Measurements from ENCODE around the gene DUSP12.
"Not testable (repeated sequence)": the region's sequence is repeated elsewhere in the genome, so short reads cannot be mapped to it uniquely, and the experiment has no call there.

The DUSP12 gene

GRCh38 chr1:161769673-161770045, 20.1 kb downstream of the DUSP12 start:
- H3K79me2 ChIP-seq (ENCODE audit: control insufficient read depth, insufficient read depth, low read length); H3K4ac ChIP-seq (ENCODE audit: low read depth, low read length); H2BK5ac ChIP-seq (ENCODE audit: low read length); H2BK120ac ChIP-seq (ENCODE audit: low read depth, low read length); H3K56ac ChIP-seq (ENCODE audit: low read length); H3K27ac ChIP-seq (ENCODE audit: low read depth, low read length); H2AK5ac ChIP-seq (ENCODE audit: low read length); H3K23ac ChIP-seq (ENCODE audit: low read length); H3K36me3 ChIP-seq (ENCODE audit: control insufficient read depth, insufficient read depth, low read length); H3K9ac ChIP-seq (ENCODE audit: low read length); H4K5ac ChIP-seq (ENCODE audit: low read length); H2BK15ac ChIP-seq (replicated peaks; ENCODE audit: low read depth); H3K4me3 ChIP-seq (ENCODE audit: low read length); H3K79me1 ChIP-seq (ENCODE audit: low read length); H3K27me3 ChIP-seq (ENCODE audit: insufficient read depth, low read length, poor library complexity); H4K8ac ChIP-seq (ENCODE audit: low read depth, low read length); H3K4me2 ChIP-seq (ENCODE audit: low read length); H3K4me1 ChIP-seq (ENCODE audit: control insufficient read depth, low read depth, low read length); DNase-seq; H3K18ac ChIP-seq (ENCODE audit: low read length): not testable (repeated sequence)
- no CpG with 5 or more reads among the region's 5 CpGs for WGBS (ENCODE audit: extremely low coverage, insufficient coverage, low lambda C conversion rate)

- Histone ChIP-seq H3K4ac (ENCODE audit: low read depth, low read length) (no peak overlapping the region), H3K4me1 (ENCODE audit: control insufficient read depth, low read depth, low read length) (no peaks in the 10 kb centered on the region), H2BK5ac (ENCODE audit: low read length) (no peak overlapping the region), H3K18ac (ENCODE audit: low read length) (no peak overlapping the region), H3K23ac (ENCODE audit: low read length) (no peak overlapping the region), H2BK15ac (replicated peaks; ENCODE audit: low read depth) (no peak overlapping the region), H2BK120ac (ENCODE audit: low read depth, low read length) (no peak overlapping the region), H3K36me3 (ENCODE audit: control insufficient read depth, insufficient read depth, low read length) (no peaks in the 10 kb centered on the region), H3K9ac (ENCODE audit: low read length) (no peak overlapping the region), H3K4me3 (ENCODE audit: low read length) (no peak overlapping the region), H4K8ac (ENCODE audit: low read depth, low read length) (no peak overlapping the region), H3K79me2 (ENCODE audit: control insufficient read depth, insufficient read depth, low read length) (no peaks in the 10 kb centered on the region), H4K5ac (ENCODE audit: low read length) (no peak overlapping the region), H2AK5ac (ENCODE audit: low read length) (no peak overlapping the region), H3K79me1 (ENCODE audit: low read length) (no peaks in the 10 kb centered on the region), H3K27me3 (ENCODE audit: insufficient read depth, low read length, poor library complexity) (no peaks in the 10 kb centered on the region), H3K27ac (ENCODE audit: low read depth, low read length) (no peak overlapping the region), H3K4me2 (ENCODE audit: low read length) (no peak overlapping the region), H3K56ac (ENCODE audit: low read length) (no peak overlapping the region)
- WGBS (ENCODE audit: extremely low coverage, insufficient coverage, low lambda C conversion rate) = no CpG with 5 or more reads among the region's 3 CpGs
- no peak for DNase-seq
These were observed 20.7 kb downstream of the DUSP12 start for GRCh38 chr1:161770250-161770649.

- no peak overlapping the region for H3K4ac ChIP-seq (ENCODE audit: low read depth, low read length)
- H4K8ac ChIP-seq (ENCODE audit: low read depth, low read length) = no peak overlapping the region
- H3K27ac ChIP-seq (ENCODE audit: low read depth, low read length) = no peak overlapping the region
- no peak overlapping the region for H3K23ac ChIP-seq (ENCODE audit: low read length)
- no peak overlapping the region for H3K9ac ChIP-seq (ENCODE audit: low read length)
- no peaks in the 10 kb centered on the region for H3K36me3 ChIP-seq (ENCODE audit: control insufficient read depth, insufficient read depth, low read length)
- H2BK120ac ChIP-seq (ENCODE audit: low read depth, low read length) = no peak overlapping the region
- H3K79me2 ChIP-seq (ENCODE audit: control insufficient read depth, insufficient read depth, low read length) = no peaks in the 10 kb centered on the region
- H2BK15ac ChIP-seq (replicated peaks; ENCODE audit: low read depth) = no peak overlapping the region
- H3K4me3 ChIP-seq (ENCODE audit: low read length) = no peak overlapping the region
- H3K79me1 ChIP-seq (ENCODE audit: low read length) = peaks cover under 1% of the 10 kb centered on the region
- H3K27me3 ChIP-seq (ENCODE audit: insufficient read depth, low read length, poor library complexity) = no peaks in the 10 kb centered on the region
- H3K4me1 ChIP-seq (ENCODE audit: control insufficient read depth, low read depth, low read length) = no peaks in the 10 kb centered on the region
- no peak overlapping the region for H2AK5ac ChIP-seq (ENCODE audit: low read length)
- H3K18ac ChIP-seq (ENCODE audit: low read length) = no peak overlapping the region
- no peak overlapping the region for H3K4me2 ChIP-seq (ENCODE audit: low read length)
- H2BK5ac ChIP-seq (ENCODE audit: low read length) = no peak overlapping the region
- H3K56ac ChIP-seq (ENCODE audit: low read length) = no peak overlapping the region
- no peak for DNase-seq
- no CpG with 5 or more reads among the region's 5 CpGs for WGBS (ENCODE audit: extremely low coverage, insufficient coverage, low lambda C conversion rate)
- no peak overlapping the region for H4K5ac ChIP-seq (ENCODE audit: low read length)
These were observed 21.6 kb downstream of the DUSP12 start for GRCh38 chr1:161771161-161771560.

- H2AK5ac ChIP-seq (ENCODE audit: low read length) = no peak overlapping the region
- no peaks in the 10 kb centered on the region for H3K4me1 ChIP-seq (ENCODE audit: control insufficient read depth, low read depth, low read length)
- no peak overlapping the region for H2BK120ac ChIP-seq (ENCODE audit: low read depth, low read length)
- H3K79me1 ChIP-seq (ENCODE audit: low read length) = peaks cover 2% of the 10 kb centered on the region
- H3K9ac ChIP-seq (ENCODE audit: low read length) = no peak overlapping the region
- no peak overlapping the region for H3K4me3 ChIP-seq (ENCODE audit: low read length)
- H3K18ac ChIP-seq (ENCODE audit: low read length) = no peak overlapping the region
- H4K5ac ChIP-seq (ENCODE audit: low read length) = no peak overlapping the region
- no peaks in the 10 kb centered on the region for H3K36me3 ChIP-seq (ENCODE audit: control insufficient read depth, insufficient read depth, low read length)
- no peaks in the 10 kb centered on the region for H3K27me3 ChIP-seq (ENCODE audit: insufficient read depth, low read length, poor library complexity)
- no peak overlapping the region for H3K4ac ChIP-seq (ENCODE audit: low read depth, low read length)
- H2BK5ac ChIP-seq (ENCODE audit: low read length) = no peak overlapping the region
- no peak for DNase-seq
- H3K4me2 ChIP-seq (ENCODE audit: low read length) = no peak overlapping the region
- no peak overlapping the region for H3K23ac ChIP-seq (ENCODE audit: low read length)
- no peaks in the 10 kb centered on the region for H3K79me2 ChIP-seq (ENCODE audit: control insufficient read depth, insufficient read depth, low read length)
- H3K27ac ChIP-seq (ENCODE audit: low read depth, low read length) = no peak overlapping the region
- no peak overlapping the region for H3K56ac ChIP-seq (ENCODE audit: low read length)
- H4K8ac ChIP-seq (ENCODE audit: low read depth, low read length) = no peak overlapping the region
- H2BK15ac ChIP-seq (replicated peaks; ENCODE audit: low read depth) = no peak overlapping the region
- no CpG with 5 or more reads among the region's 2 CpGs for WGBS (ENCODE audit: extremely low coverage, insufficient coverage, low lambda C conversion rate)
These were observed 22.4 kb downstream of the DUSP12 start for GRCh38 chr1:161771973-161772372.

GRCh38 chr1:161772397-161772796, 22.8 kb downstream of the DUSP12 start:
- Histone ChIP-seq H3K4me2 (ENCODE audit: low read length) (no peak overlapping the region), H2BK120ac (ENCODE audit: low read depth, low read length) (no peak overlapping the region), H3K4ac (ENCODE audit: low read depth, low read length) (no peak overlapping the region), H3K18ac (ENCODE audit: low read length) (no peak overlapping the region), H4K5ac (ENCODE audit: low read length) (no peak overlapping the region), H3K56ac (ENCODE audit: low read length) (no peak overlapping the region), H3K23ac (ENCODE audit: low read length) (no peak overlapping the region), H3K79me2 (ENCODE audit: control insufficient read depth, insufficient read depth, low read length) (no peaks in the 10 kb centered on the region), H3K4me3 (ENCODE audit: low read length) (no peak overlapping the region), H3K79me1 (ENCODE audit: low read length) (peaks cover 2% of the 10 kb centered on the region), H3K27ac (ENCODE audit: low read depth, low read length) (no peak overlapping the region), H3K4me1 (ENCODE audit: control insufficient read depth, low read depth, low read length) (no peaks in the 10 kb centered on the region), H2BK15ac (replicated peaks; ENCODE audit: low read depth) (no peak overlapping the region), H2AK5ac (ENCODE audit: low read length) (no peak overlapping the region), H2BK5ac (ENCODE audit: low read length) (no peak overlapping the region), H3K27me3 (ENCODE audit: insufficient read depth, low read length, poor library complexity) (no peaks in the 10 kb centered on the region), H3K9ac (ENCODE audit: low read length) (no peak overlapping the region), H4K8ac (ENCODE audit: low read depth, low read length) (no peak overlapping the region), H3K36me3 (ENCODE audit: control insufficient read depth, insufficient read depth, low read length) (no peaks in the 10 kb centered on the region)
- no peak for DNase-seq

GRCh38 chr1:161773791-161774190, 24.2 kb downstream of the DUSP12 start:
- Histone ChIP-seq H3K9ac (ENCODE audit: low read length) (no peak overlapping the region), H3K4me1 (ENCODE audit: control insufficient read depth, low read depth, low read length) (no peaks in the 10 kb centered on the region), H3K27ac (ENCODE audit: low read depth, low read length) (no peak overlapping the region), H4K5ac (ENCODE audit: low read length) (no peak overlapping the region), H2BK5ac (ENCODE audit: low read length) (no peak overlapping the region), H2BK15ac (replicated peaks; ENCODE audit: low read depth) (no peak overlapping the region), H3K18ac (ENCODE audit: low read length) (no peak overlapping the region), H2AK5ac (ENCODE audit: low read length) (no peak overlapping the region), H3K4ac (ENCODE audit: low read depth, low read length) (no peak overlapping the region), H4K8ac (ENCODE audit: low read depth, low read length) (no peak overlapping the region), H3K23ac (ENCODE audit: low read length) (no peak overlapping the region), H3K27me3 (ENCODE audit: insufficient read depth, low read length, poor library complexity) (no peaks in the 10 kb centered on the region), H3K79me1 (ENCODE audit: low read length) (peaks cover 2% of the 10 kb centered on the region), H3K56ac (ENCODE audit: low read length) (no peak overlapping the region), H3K4me3 (ENCODE audit: low read length) (no peak overlapping the region), H3K4me2 (ENCODE audit: low read length) (no peak overlapping the region), H3K36me3 (ENCODE audit: control insufficient read depth, insufficient read depth, low read length) (no peaks in the 10 kb centered on the region), H2BK120ac (ENCODE audit: low read depth, low read length) (no peak overlapping the region), H3K79me2 (ENCODE audit: control insufficient read depth, insufficient read depth, low read length) (no peaks in the 10 kb centered on the region)
- WGBS (ENCODE audit: extremely low coverage, insufficient coverage, low lambda C conversion rate) = 100% methylated on average over 3 of the region's 4 CpGs
- DNase-seq = no peak

All from mesendoderm (in vitro differentiated cells).